BJ (cell line): ENCODE measurements around the gene GOLGA2. TPM values are rescaled to one million over a fixed set of nuclear protein-coding genes. Genes with fewer than 3 reads are reported as not detected.

Experiments used
- CTCF ChIA-PET: fragments of 350-600 bp; formaldehyde crosslinking; extraction: SDS; loops from one replicate; lab custom pipeline; 2021; ENCODE audit warnings: antibody characterized with exemption, inconsistent platforms; lab: Yijun Ruan, JAX
- POLR2A ChIA-PET: fragments of 300-600 bp; sonication (Branson Sonifier 250); formaldehyde crosslinking; extraction: SDS; loops from one replicate; lab custom pipeline; 2021; ENCODE audit warnings: antibody characterized with exemption; lab: Charles Lee
- DNase-seq: peaks from one replicate; pipeline ENCODE4 v3.0.0-alpha.2; 2011; ENCODE audit warnings: low read depth
- H3K27me3 ChIP-seq: 2 replicates; pipeline ENCODE4 v1.6.0; 2011; ENCODE audit warnings: low read length; ENCODE audit not compliant: control insufficient read depth, insufficient read depth
- H3K36me3 ChIP-seq: 2 replicates; pipeline ENCODE4 v1.5.1; 2011; ENCODE audit warnings: low read length; ENCODE audit not compliant: control insufficient read depth, insufficient read depth
- H3K4me3 ChIP-seq: 2 replicates; pipeline ENCODE4 v1.5.1; 2011; ENCODE audit warnings: low read depth, mild to moderate bottlenecking, control low read depth, low read length
- polyA plus RNA-seq: library from polyadenylated mRNA; depleted of rRNA; stranded (reverse); fragments of >200 nt; gene quantifications from 2 replicates; pipeline ENCODE4 v1.2.3, GENCODE V29; 2011
- TF ChIP-seq, protein P1 (sequence below): IDR thresholded peaks from 2 replicates; pipeline ENCODE4 v1.5.1; 2011; ENCODE audit warnings: low read depth, mild to moderate bottlenecking, control low read depth, inconsistent platforms, low read length, moderate library complexity; ENCODE audit not compliant: insufficient read depth

The GOLGA2 gene
- polyA plus RNA-seq, 1 experiment: 91.1 TPM

DNA sequence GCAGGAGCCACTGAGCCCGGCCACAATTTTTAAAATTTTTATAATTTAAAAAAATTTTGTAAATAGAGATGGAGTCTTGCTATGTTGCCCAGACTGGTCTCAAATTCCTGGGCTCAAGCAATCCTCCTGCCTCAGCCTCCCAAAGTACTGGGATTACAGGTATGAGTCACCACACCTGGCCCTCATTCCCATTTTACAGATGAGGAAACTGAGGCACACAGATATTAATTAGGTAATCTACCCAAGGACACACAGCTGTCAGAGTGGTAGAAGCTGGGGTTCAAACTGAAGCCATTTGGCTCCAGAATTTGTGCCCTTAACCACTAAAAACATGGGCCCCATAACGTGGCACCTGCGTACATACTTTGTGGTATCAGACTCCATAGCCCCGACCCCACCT, 38.9 kb upstream of the GOLGA2 start:
- TF ChIP-seq, protein P1, sequence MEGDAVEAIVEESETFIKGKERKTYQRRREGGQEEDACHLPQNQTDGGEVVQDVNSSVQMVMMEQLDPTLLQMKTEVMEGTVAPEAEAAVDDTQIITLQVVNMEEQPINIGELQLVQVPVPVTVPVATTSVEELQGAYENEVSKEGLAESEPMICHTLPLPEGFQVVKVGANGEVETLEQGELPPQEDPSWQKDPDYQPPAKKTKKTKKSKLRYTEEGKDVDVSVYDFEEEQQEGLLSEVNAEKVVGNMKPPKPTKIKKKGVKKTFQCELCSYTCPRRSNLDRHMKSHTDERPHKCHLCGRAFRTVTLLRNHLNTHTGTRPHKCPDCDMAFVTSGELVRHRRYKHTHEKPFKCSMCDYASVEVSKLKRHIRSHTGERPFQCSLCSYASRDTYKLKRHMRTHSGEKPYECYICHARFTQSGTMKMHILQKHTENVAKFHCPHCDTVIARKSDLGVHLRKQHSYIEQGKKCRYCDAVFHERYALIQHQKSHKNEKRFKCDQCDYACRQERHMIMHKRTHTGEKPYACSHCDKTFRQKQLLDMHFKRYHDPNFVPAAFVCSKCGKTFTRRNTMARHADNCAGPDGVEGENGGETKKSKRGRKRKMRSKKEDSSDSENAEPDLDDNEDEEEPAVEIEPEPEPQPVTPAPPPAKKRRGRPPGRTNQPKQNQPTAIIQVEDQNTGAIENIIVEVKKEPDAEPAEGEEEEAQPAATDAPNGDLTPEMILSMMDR: no peak
- H3K27me3 ChIP-seq: no peaks in the 10 kb centered on the region
- H3K36me3 ChIP-seq: peaks cover 22% of the 10 kb centered on the region
- H3K4me3 ChIP-seq: no peak overlapping the region
- ChIA-PET POLR2A (no interaction called here), CTCF (interaction anchor here (1.7 kb wide), 1 partner anchor 48 kb away, joined by 5 read pairs; no protein-coding TSS in a partner anchor)
- no peak for DNase-seq

DNA sequence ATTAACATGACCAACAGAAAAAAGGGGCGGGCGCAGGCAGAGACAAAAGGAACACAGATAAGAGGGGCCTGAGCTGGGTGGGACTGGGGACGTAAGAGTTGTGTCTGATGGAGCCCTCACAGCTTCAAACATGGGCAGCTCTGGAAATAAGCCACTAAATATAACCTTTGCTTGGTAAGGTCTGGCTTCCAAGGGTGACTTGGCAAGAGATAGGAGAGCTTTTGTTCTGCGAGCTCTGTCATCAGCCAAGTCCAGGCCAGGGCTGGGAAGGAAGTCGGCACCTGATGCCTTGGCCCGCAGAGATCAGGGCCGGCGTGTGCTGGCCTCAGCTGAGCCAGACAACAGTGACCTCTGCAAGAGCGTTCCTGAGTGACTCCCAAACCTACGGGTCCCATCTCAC, 34.7 kb upstream of the GOLGA2 start:
- POLR2A ChIA-PET: interaction anchor here (0.5 kb wide), 1 partner anchor 830 kb away, joined by 5 read pairs; no protein-coding TSS in a partner anchor

DNA sequence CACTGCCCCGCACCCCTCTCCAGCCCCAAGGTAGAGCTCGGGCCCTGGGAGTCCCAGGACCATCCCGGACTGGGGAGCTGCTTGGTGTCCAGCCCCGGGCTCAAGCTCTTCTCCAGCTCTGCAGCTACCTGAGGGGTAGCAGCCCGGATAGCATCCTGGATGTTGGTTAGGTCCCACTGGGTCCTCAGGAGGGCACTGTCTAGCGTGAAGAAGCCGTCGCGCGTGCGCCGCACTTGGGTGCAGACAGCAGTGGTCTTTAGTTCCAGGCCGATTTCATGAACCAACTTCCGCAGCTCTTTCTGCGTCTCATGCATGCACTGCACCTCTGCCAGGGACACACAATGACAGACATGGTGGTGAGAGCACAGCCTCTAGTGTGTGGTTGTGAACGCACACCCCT, 33.7 kb upstream of the GOLGA2 start:
- TF ChIP-seq, protein P1: no peak
- CTCF ChIA-PET: interaction anchor here (1.1 to 8.5 kb wide), 3 partner anchors 10 to 32 kb away, joined by 4 to 50 read pairs (median 6); no protein-coding TSS in a partner anchor
- Histone ChIP-seq H3K4me3 (no peak overlapping the region), H3K27me3 (no peaks in the 10 kb centered on the region), H3K36me3 (peaks cover 21% of the 10 kb centered on the region)
- POLR2A ChIA-PET: no interaction called here
- DNase-seq: no peak

More for the DNA sequence above, 34.7 kb upstream of the GOLGA2 start:
- CTCF ChIA-PET: interaction anchor here (1.4 to 8.5 kb wide), 2 partner anchors 9 to 15 kb away, joined by 6 to 50 read pairs; no protein-coding TSS in a partner anchor
- H3K36me3 ChIP-seq: peaks cover 21% of the 10 kb centered on the region
- DNase-seq: no peak
- TF ChIP-seq, protein P1: no peak
- no peaks in the 10 kb centered on the region for H3K27me3 ChIP-seq
- no peak overlapping the region for H3K4me3 ChIP-seq

DNA sequence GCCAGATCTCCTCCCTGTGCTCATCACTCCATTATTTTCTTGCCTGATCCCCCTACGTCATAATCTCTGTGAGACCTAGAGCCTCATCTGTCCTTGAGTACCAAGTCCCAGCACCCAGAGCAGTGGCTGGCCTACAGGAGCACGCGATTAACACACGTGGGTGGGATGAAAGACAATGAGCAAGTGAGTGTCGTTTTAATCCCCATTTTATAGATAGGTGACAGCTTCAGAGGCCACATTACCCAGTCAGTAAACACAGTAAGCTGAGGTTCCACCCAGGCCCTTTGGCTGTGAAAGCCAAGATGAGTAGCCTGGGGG, 29.1 kb upstream of the GOLGA2 start:
- DNase-seq: no peak
- H3K36me3 ChIP-seq: peaks cover 8% of the 10 kb centered on the region
- H3K4me3 ChIP-seq: no peak overlapping the region
- no peaks in the 10 kb centered on the region for H3K27me3 ChIP-seq
- CTCF ChIA-PET: interaction anchor here (2.9 to 8.5 kb wide), 2 partner anchors 9 to 36 kb away, joined by 14 to 50 read pairs; no protein-coding TSS in a partner anchor
- POLR2A ChIA-PET: no interaction called here
- TF ChIP-seq, protein P1: no peak

DNA sequence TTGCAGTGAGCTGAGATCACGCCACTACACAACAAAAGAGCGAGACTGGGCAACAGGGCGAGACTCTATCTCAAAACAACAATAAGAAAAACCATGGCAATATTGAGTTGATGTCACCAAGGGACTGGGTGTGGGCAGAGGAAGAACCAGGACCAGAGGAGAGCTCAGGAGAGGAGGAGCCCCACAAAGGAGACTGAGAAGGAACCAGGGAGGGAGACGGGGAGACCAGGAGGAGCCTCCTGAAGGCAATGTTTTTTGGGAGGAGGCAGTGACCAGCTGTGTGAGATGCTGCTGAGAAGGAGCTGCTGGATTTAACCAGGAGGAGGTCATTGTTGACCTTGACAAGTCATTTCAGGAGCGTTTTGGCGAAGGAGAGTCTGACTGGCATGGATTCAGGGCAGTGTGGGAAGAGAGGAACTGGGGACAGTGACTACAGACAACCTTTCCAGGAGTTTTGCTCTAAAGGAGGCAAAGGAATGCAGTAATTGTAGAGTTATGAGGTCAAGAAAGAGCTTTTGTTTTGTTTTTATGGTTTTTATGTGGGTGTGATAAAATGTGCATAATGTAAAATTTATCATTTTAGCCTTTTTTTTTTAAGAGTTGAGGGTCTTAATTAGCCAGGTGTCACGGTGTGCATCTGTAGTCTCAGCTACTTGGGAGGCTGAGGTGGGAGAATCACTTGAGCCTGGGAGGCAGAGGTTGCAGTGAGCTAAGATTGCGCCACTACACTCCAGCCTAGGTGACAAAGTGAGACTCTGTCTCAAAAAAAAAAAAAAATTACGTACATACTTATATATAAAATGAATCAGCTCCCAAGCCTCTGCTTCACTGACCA, 28.5 kb upstream of the GOLGA2 start:
- H3K27me3 ChIP-seq: no peaks in the 10 kb centered on the region
- H3K4me3 ChIP-seq: no peak overlapping the region
- CTCF ChIA-PET: interaction anchor here (2.9 to 8.5 kb wide), 2 partner anchors 9 to 37 kb away, joined by 14 to 50 read pairs; no protein-coding TSS in a partner anchor
- POLR2A ChIA-PET: no interaction called here
- no peak for DNase-seq
- peaks cover 2% of the 10 kb centered on the region for H3K36me3 ChIP-seq
- TF ChIP-seq, protein P1: no peak
